Stimulated activated CD4-positive, alpha-beta T cell treated with anti-CD3 and anti-CD28 coated beads, Interleukin-2, amount 100 ng/mL, for 24 hours (primary cell): ENCODE measurements around the gene DHRSX.
"Not testable (repeated sequence)": the region's sequence is repeated elsewhere in the genome, so short reads cannot be mapped to it uniquely, and the experiment has no call there.

Experiments
- DNase-seq, 2 donors: peaks; one replicate each; pipeline ENCODE4 v3.0.0-alpha.2; 2020

DHRSX gene

GRCh38 chrX:2419418-2419817, 81.4 kb downstream of the DHRSX start:
- not testable (repeated sequence) for DNase-seq

- no peak for DNase-seq
Observed at GRCh38 chrX:2418000-2418399, 82.8 kb downstream of the DHRSX start.

GRCh38 chrX:2416851-2417604, 83.7 kb downstream of the DHRSX start:
- no peak for DNase-seq

- no peak for DNase-seq
Observed at GRCh38 chrX:2414384-2414783, 86.4 kb downstream of the DHRSX start.

GRCh38 chrX:2413969-2414368, 86.8 kb downstream of the DHRSX start:
- DNase-seq, result no peak

GRCh38 chrX:2412131-2412530, 88.6 kb downstream of the DHRSX start:
- DNase-seq, result no peak

GRCh38 chrX:2410279-2411020, 90.3 kb downstream of the DHRSX start:
- DNase-seq, result no peak

- no peak for DNase-seq
Observed at GRCh38 chrX:2409796-2410195, 91.0 kb downstream of the DHRSX start.

GRCh38 chrX:2408856-2409255, 91.9 kb downstream of the DHRSX start:
- no peak for DNase-seq

- DNase-seq, result no peak
Observed at GRCh38 chrX:2406891-2407518, 93.8 kb downstream of the DHRSX start.

GRCh38 chrX:2404776-2405175, 96.0 kb downstream of the DHRSX start:
- DNase-seq, result no peak

GRCh38 chrX:2402361-2402690, 98.5 kb downstream of the DHRSX start:
- DNase-seq, result no peak

GRCh38 chrX:2401590-2402360, 99.0 kb downstream of the DHRSX start:
- no peak for DNase-seq

- no peak for DNase-seq
Observed at GRCh38 chrX:2401201-2401589, 99.6 kb downstream of the DHRSX start.

GRCh38 chrX:2398064-2398656, 102.6 kb downstream of the DHRSX start:
- no peak for DNase-seq

- no peak for DNase-seq
Observed at GRCh38 chrX:2397229-2398063, 103.3 kb downstream of the DHRSX start.

GRCh38 chrX:2395261-2395992, 105.3 kb downstream of the DHRSX start:
- no peak for DNase-seq

GRCh38 chrX:2391869-2392606, 108.7 kb downstream of the DHRSX start:
- no peak for DNase-seq

- DNase-seq, result no peak
Observed at GRCh38 chrX:2390754-2391153, 110.0 kb downstream of the DHRSX start.

GRCh38 chrX:2389731-2390130, 111.0 kb downstream of the DHRSX start:
- not testable (repeated sequence) for DNase-seq

GRCh38 chrX:2389324-2389723, 111.5 kb downstream of the DHRSX start:
- no peak for DNase-seq
